Measurements from ENCODE around the gene MST1R. TPM values are rescaled to one million over a fixed set of nuclear protein-coding genes. Genes with fewer than 3 reads are reported as not detected.

MST1R gene
- total RNA-seq, 2 donors from 2014 or later = 3.7 to 7.7 TPM

DNA sequence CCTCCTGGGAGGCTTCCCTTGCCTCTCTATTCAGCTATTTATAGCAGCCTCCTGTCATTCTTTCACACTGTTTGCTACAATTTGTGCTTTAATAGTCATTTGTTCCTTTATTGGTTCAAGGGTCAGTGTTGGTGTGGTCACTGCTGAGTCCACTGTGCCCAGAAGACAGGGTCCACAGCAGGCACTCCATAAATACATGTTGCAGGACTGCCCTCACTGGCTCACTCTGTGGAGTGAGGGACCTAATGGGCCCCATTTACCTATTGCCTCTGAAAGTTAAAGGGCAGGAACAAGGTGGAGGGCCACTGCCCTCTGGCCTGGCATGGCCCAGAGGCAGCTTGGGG is 16.8 kb downstream of the MST1R start:
- no peak for DNase-seq (ENCODE audit: low spot score)
- Histone ChIP-seq H3K9me3 (no peaks in the 10 kb centered on the region), H3K36me3 (no peaks in the 10 kb centered on the region), H3K27me3 (replicated peaks; ENCODE audit: insufficient read depth) (no peaks in the 10 kb centered on the region), H3K27ac (no peak overlapping the region), H3K4me3 (no peak overlapping the region), H3K4me1 (ENCODE audit: control insufficient read depth in 1 of 2, low read depth in 2 of 2) (no peaks in the 10 kb centered on the region)
- ATAC-seq (ENCODE audit: insufficient number of reproducible peaks, low FRiP score, low read depth) = no peak
- TF ChIP-seq, protein P1, sequence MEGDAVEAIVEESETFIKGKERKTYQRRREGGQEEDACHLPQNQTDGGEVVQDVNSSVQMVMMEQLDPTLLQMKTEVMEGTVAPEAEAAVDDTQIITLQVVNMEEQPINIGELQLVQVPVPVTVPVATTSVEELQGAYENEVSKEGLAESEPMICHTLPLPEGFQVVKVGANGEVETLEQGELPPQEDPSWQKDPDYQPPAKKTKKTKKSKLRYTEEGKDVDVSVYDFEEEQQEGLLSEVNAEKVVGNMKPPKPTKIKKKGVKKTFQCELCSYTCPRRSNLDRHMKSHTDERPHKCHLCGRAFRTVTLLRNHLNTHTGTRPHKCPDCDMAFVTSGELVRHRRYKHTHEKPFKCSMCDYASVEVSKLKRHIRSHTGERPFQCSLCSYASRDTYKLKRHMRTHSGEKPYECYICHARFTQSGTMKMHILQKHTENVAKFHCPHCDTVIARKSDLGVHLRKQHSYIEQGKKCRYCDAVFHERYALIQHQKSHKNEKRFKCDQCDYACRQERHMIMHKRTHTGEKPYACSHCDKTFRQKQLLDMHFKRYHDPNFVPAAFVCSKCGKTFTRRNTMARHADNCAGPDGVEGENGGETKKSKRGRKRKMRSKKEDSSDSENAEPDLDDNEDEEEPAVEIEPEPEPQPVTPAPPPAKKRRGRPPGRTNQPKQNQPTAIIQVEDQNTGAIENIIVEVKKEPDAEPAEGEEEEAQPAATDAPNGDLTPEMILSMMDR (IDR thresholded peaks at IDR 0.05) = no peak

DNA sequence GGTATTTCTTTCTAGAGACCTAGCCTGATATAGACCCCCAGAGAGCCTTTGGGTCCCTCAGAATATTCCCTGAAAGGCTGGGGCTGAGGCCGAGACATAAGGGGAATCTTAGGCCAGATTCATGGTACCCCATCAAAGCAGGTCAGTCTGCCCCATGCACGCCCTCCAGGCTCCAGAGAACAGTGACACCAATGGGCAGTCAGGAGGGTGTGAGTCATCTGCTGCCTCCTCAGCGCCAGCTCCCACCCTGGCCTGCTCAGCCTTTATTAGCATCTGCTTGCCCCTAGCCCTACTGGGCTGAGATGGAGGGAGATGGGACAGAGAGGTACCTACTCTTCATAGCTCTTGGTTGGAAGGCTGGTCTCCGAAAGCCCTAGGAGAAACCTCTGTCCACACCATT is 19.7 kb downstream of the MST1R start:
- no peak overlapping the region for H3K27ac ChIP-seq
- ATAC-seq (ENCODE audit: insufficient number of reproducible peaks, low FRiP score, low read depth) (no peak), DNase-seq (ENCODE audit: low spot score) (no peak)
- H3K27me3 ChIP-seq (replicated peaks; ENCODE audit: insufficient read depth) = no peaks in the 10 kb centered on the region
- no peaks in the 10 kb centered on the region for H3K36me3 ChIP-seq
- H3K9me3 ChIP-seq = no peaks in the 10 kb centered on the region
- no peaks in the 10 kb centered on the region for H3K4me1 ChIP-seq (ENCODE audit: control insufficient read depth in 1 of 2, low read depth in 2 of 2)
- H3K4me3 ChIP-seq = no peak overlapping the region
- TF ChIP-seq, protein P1 (IDR thresholded peaks at IDR 0.05) = no peak

DNA sequence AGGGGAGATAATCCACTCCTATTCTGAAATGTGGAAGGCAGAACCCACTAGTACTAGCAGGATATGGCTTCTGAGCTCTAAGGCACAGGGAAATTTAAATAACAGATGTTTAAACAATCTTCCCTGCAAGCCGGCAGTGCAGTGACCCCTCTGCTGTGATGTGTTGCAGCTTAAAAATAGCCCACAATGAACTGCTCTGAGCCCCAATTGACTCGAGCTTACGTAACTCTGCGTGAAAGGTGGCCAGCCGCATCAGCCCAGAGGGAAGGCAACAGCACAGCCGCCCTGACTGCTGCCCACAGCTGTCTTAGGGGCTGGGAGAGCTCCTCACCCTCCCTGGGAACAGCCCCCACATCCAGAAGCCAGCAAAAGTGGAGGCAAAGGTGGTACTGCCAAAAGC is 21.5 kb downstream of the MST1R start:
- Histone ChIP-seq H3K4me1 (ENCODE audit: control insufficient read depth in 1 of 2, low read depth in 2 of 2) (no peaks in the 10 kb centered on the region), H3K9me3 (no peaks in the 10 kb centered on the region), H3K36me3 (no peaks in the 10 kb centered on the region), H3K27me3 (replicated peaks; ENCODE audit: insufficient read depth) (no peaks in the 10 kb centered on the region), H3K4me3 (no peak overlapping the region), H3K27ac (no peak overlapping the region)
- DNase-seq (ENCODE audit: low spot score) (no peak), ATAC-seq (ENCODE audit: insufficient number of reproducible peaks, low FRiP score, low read depth) (no peak)
- TF ChIP-seq, protein P1 (IDR thresholded peaks at IDR 0.05) = no peak

DNA sequence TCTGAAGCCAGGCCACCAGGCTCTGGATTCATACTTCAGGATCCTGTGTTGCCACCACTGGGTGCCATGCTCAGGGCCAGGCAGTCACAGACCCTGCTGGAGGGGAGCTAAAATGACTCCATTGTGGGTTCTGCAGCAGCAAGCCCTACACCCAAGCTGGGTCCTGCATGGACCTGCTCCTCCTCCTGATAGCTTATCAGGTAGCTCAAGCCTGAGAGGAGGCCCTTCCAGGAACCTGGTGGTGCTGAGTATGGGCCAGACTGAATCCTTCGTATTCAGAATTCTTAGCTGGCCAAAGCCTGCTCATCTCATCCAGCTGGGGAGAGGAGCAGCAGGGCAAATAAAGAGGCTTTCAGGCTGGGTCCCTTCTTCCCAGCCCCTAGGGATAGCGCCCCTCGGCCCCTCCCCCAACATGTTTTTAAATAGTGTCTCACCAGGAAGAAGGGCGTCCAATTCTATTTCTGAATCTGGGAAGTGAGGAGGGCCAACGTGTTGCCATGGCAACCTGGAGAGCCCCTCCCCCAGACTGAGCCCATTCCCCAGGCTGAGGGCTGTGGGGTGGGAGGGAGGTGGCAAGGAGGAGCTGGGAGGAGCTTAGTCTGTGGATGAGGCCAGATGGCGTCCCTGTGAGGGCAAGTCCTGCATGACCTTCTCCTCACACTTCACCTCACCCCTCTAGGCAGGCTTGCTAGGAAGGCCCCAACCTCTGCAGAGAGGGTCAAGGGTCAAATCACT is 22.9 kb downstream of the MST1R start:
- TF ChIP-seq, protein P1 (IDR thresholded peaks at IDR 0.05) = no peak
- Histone ChIP-seq H3K4me1 (ENCODE audit: control insufficient read depth in 1 of 2, low read depth in 2 of 2) (no peaks in the 10 kb centered on the region), H3K9me3 (no peaks in the 10 kb centered on the region), H3K27me3 (replicated peaks; ENCODE audit: insufficient read depth) (no peaks in the 10 kb centered on the region), H3K36me3 (no peaks in the 10 kb centered on the region), H3K27ac (no peak overlapping the region), H3K4me3 (no peak overlapping the region)
- no peak for ATAC-seq (ENCODE audit: insufficient number of reproducible peaks, low FRiP score, low read depth)
- no peak for DNase-seq (ENCODE audit: low spot score)

DNA sequence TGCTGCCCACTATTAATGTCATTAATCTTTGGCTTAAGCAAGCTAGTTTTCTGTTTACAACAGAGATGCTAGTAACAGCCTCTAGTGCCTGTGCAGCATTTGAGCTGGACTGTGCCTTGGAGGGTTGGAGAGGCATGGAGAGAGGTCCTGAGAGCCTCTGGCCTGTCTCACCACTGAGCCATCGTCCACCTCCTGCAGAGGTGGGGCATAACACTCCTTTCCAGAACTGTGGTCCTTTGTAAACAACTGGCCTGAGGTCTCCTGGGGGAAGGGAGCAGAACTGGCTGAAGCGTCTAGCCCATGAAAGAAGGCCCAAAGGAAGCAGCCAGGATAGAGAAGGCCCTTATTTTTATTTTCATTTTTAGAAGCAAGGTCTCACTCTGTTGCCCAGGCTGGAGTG is 24.0 kb downstream of the MST1R start:
- Histone ChIP-seq H3K9me3 (no peaks in the 10 kb centered on the region), H3K36me3 (no peaks in the 10 kb centered on the region), H3K27ac (no peak overlapping the region), H3K27me3 (replicated peaks; ENCODE audit: insufficient read depth) (no peaks in the 10 kb centered on the region), H3K4me1 (ENCODE audit: control insufficient read depth in 1 of 2, low read depth in 2 of 2) (no peaks in the 10 kb centered on the region), H3K4me3 (no peak overlapping the region)
- TF ChIP-seq, protein P1 (IDR thresholded peaks at IDR 0.05) = no peak
- no peak for ATAC-seq (ENCODE audit: insufficient number of reproducible peaks, low FRiP score, low read depth)
- no peak for DNase-seq (ENCODE audit: low spot score)
